Omental fat pad (tissue), 4 donors: ENCODE results near the gene MTX2. TPM values are rescaled to one million over a fixed set of nuclear protein-coding genes. Genes with fewer than 3 reads are reported as not detected.

ENCODE experiments used
- ATAC-seq: fragments of 150-250 bp; one replicate; pipeline ENCODE4 v1.9.1; 2016; ENCODE audit warnings: mild to moderate bottlenecking, moderate library complexity; ENCODE audit not compliant: low FRiP score
- DNase-seq: peaks from one replicate; pipeline ENCODE4 v3.0.0-alpha.2; 2019; ENCODE audit warnings: low spot score
- total RNA-seq, 4 donors: library from RNA; depleted of rRNA; stranded (reverse); fragments of >200 nt; gene quantifications; one replicate each; pipeline ENCODE4 v1.1.0, GENCODE V29; 2016
- TF ChIP-seq, protein P1 (sequence below), 3 donors: fragments of 450-650 bp; IDR thresholded peaks; one replicate each; pipeline ENCODE4 v1.5.1; 2016 to 2017; ENCODE audit warnings: antibody characterized with exemption in 3 of 3, mild to moderate bottlenecking in 3 of 3, moderate library complexity in 2 of 3

MTX2 gene
- total RNA-seq, 4 donors from 2014 or later: 12.1 to 26.8 (median 21.8) TPM

DNA sequence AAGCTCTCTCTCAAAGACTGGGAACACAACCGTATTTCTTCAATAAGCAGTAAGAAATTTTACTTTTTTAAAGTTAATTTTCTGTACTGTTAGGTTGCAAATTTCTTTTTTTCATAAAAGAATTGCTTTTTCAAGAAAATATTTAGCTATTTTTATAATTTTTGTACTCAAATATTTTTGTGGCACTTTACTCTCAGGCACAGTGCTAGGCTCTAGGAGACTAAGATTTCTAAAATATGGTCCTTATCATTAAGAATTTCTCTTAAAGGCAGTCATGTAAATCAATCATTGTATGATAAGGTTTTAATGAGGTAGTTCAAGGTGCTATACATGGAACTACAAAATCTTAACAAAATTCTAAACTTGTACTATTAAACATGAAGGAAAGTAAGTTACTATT is 61.4 kb downstream of the MTX2 start:
- TF ChIP-seq, protein P1, sequence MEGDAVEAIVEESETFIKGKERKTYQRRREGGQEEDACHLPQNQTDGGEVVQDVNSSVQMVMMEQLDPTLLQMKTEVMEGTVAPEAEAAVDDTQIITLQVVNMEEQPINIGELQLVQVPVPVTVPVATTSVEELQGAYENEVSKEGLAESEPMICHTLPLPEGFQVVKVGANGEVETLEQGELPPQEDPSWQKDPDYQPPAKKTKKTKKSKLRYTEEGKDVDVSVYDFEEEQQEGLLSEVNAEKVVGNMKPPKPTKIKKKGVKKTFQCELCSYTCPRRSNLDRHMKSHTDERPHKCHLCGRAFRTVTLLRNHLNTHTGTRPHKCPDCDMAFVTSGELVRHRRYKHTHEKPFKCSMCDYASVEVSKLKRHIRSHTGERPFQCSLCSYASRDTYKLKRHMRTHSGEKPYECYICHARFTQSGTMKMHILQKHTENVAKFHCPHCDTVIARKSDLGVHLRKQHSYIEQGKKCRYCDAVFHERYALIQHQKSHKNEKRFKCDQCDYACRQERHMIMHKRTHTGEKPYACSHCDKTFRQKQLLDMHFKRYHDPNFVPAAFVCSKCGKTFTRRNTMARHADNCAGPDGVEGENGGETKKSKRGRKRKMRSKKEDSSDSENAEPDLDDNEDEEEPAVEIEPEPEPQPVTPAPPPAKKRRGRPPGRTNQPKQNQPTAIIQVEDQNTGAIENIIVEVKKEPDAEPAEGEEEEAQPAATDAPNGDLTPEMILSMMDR (IDR thresholded peaks at IDR 0.05): no peak
- no peak for ATAC-seq
- no peak for DNase-seq

DNA sequence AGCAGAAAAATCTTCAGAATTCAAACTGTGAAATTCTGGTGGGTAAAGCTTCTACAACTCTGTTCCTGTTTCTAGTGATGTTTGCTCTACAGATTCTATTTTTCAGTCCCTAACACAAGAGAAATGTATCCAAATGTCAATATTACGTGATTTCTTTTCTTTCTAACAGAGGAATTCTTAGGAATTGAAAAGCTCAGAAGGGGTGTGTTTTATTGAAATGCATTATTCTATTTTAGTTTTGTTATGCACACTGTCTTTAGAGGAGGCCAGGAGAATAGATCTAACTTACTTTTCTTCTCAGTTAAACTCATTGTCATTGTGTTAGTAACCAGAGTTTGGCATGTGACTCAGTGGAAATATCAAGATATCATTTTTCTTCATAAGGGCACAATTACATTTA is 62.4 kb downstream of the MTX2 start:
- no peak for ATAC-seq
- TF ChIP-seq, protein P1 (IDR thresholded peaks at IDR 0.05): no peak
- DNase-seq: no peak

GRCh38 chr2:176334729-176335128 is 65.5 kb downstream of the MTX2 start:
- DNase-seq (no peak), ATAC-seq (no peak)
- TF ChIP-seq, protein P1 (IDR thresholded peaks at IDR 0.05): no peak

DNA sequence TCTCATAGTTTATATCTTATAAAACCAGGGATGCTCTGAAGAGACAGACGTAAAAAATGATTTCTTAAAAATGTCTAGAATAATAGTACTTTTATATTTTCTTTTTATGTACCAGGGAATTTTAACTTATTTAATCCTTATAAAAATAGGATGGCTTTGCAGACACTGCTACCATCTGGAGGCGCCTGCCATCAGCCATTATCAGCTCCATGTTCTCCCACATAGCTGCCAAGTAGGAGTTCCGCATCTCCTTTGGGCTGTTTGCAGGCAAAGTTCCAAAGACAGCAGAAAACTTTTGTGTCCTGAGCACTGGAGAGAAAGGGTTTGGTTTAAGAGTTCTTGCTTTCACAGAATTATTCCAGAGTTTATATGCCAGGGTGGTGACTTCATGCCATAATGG is 69.2 kb downstream of the MTX2 start:
- DNase-seq: no peak
- no peak for ATAC-seq
- TF ChIP-seq, protein P1 (IDR thresholded peaks at IDR 0.05): no peak

- ATAC-seq (no peak), DNase-seq (no peak)
- TF ChIP-seq, protein P1 (IDR thresholded peaks at IDR 0.05): no peak
Measured at GRCh38 chr2:176339208-176339607, 70.0 kb downstream of the MTX2 start.

GRCh38 chr2:176356251-176356650 is 87.0 kb downstream of the MTX2 start:
- TF ChIP-seq, protein P1 (IDR thresholded peaks at IDR 0.05): no peak
- DNase-seq (no peak), ATAC-seq (no peak)

GRCh38 chr2:176364273-176364977 is 95.2 kb downstream of the MTX2 start:
- ATAC-seq: no peak

More at GRCh38 chr2:176364273-176364977, 95.2 kb downstream of the MTX2 start:
- TF ChIP-seq, protein P1 (IDR thresholded peaks at IDR 0.05): no peak
- DNase-seq: no peak
